HG02885 (cell line): ENCODE measurements around the gene APELA.
"Not testable (repeated sequence)": the region's sequence is repeated elsewhere in the genome, so short reads cannot be mapped to it uniquely, and the experiment has no call there.

ENCODE experiments used
- ATAC-seq: cut with Tn5 transposase; IDR thresholded peaks from one replicate; pipeline ENCODE4 v1.9.1; 2021; ENCODE audit warnings: mild to moderate bottlenecking; ENCODE audit not compliant: unreplicated experiment, poor library complexity

Gene APELA

DNA sequence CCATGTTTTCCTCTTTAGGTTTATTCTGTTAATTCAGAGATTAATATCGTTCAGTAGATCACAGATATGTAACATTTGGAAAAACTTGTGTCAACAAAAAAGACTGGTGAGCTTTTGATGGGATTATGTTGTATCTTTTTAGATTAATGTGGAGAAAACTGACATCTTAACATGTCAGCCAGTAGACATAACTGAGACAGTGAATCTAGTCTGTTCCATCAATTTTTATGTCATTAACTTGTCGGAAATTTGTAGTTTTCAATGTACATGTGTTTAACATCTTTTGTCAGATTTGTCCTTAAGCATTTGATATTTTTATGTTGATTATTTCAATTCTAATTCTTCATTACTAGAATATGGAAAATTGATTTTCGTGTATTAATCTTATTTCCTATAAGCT lies 42.0 kb downstream of the APELA start:
- no peak for ATAC-seq

DNA sequence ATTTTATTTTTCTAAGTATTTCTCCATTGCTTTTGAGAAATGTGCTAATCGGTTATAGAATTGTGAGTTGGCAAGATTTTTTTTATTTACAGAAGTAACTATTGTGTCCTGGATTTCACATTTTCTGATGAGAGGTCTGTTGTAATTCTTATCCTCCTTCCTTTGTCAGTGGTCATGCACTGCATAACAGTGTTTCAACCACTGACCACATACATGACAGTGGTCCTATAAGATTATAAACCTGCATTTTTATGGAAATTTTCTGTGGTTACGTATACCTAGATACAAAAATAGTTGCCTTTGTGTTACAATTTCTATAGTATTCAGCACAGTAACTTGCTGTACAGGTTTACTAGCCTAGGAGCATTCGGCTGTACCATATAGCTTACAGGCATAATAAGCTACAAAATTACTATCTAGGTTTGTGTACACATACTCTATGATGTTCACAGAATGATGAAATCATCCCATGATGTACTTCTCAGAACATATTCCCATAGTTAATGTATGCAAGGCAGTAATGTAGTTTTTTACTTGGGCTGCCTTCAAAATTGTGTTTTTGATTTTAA lies 47.8 kb downstream of the APELA start:
- ATAC-seq: peak; percentile 42

GRCh38 chr4:164926301-164926700 lies 49.3 kb downstream of the APELA start:
- ATAC-seq: no peak

DNA sequence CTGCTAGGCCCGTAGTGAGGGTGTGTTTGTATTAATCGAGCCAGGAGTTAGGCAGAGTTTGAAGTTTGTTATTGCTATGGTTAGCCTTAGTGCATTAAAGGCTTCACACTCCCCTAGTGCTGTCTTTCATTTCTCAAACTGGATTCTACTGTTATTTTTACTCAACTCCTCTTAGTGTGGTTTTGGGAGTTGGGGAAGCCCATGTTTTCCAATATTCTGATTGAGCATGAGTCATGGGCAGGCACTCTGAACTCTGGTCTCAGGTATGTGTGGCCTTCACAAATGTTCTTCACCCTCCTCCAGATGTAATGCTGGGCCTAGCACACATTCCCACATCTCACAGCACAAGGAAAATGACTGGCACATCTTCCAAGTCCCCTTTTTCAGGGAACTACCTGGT lies 50.1 kb downstream of the APELA start:
- ATAC-seq: not testable (repeated sequence)

GRCh38 chr4:164930647-164931046 lies 53.7 kb downstream of the APELA start:
- no peak for ATAC-seq

DNA sequence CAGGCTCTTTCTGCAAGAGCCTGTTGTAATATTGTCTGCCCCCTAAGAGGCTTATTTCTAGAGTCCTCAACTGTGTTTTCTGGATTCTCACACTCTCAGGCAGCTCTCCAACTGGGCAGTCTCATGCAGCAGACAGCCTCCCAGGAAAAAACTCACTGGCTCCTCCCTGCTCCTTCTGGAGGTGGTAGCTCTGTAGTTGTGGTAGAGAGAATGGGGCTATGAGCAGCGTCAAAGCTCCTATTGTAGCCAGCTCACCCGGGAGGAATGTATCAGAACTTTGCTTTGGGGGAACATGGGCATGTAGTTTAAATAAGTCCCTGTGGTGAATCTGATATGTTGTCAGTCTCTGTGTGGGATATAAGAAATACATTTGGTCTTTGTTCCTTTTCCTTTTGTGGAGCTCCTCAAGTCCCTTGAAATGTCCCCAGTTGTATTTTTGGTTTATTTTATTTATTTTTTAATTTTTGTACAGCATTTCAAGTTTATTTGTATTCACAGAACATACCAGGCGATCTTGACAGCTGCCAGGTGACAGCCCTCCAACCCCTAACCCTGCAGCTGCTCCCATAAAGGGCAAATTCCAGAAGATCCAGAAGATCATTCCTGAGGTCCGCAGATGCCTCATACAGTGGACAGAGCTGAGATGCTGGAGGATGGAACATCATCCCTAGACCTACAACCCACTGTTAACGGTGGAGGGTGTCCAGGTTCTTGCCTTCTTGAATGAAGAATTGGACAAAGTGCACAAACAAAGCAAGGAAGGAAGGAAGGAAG lies 54.8 kb downstream of the APELA start:
- ATAC-seq: no peak

DNA sequence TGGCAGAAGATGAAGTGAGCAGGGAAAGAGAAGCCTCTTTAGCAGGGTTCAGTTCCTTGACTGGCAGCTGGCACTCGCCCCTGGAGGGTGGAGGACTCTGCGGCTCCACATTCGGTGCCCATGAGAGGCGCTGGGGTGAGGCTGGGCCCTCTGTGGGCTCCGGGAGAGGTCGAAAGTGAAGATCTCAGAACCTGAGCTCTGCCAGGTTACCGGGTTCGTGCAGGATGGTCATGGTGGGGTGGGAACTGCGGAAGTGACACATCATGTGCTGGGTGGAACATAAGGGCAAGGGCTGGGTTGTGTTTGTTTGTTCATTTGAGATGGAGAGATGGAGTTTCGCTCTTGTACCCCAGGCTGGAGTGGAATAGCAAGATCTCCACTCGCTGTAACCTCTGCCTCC lies 56.3 kb downstream of the APELA start:
- ATAC-seq: no peak

DNA sequence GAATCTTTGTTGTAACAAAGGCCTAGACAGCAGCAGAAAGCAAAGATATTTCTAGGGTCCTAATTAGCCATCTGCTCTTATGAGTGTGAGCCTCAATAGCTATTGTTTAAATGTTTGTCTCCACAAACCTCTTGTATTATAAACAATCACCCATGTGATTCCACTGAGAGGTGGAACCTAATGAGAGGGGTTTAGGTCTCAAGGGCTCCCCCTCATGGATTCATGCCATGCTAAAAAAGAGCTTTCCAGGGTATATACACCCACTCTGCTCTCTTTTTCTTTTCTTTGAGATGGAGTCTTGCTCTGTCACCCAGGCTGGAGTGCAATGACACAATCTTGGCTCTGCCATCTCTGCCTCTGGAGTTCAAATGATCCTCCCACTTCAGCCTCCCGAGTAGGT lies 58.4 kb downstream of the APELA start:
- peak; percentile 55 for ATAC-seq

- ATAC-seq: peak; percentile 52
Observed at GRCh38 chr4:164935865-164936606, 59.1 kb downstream of the APELA start.

- ATAC-seq: peak; percentile 52
Observed at GRCh38 chr4:164937576-164938270, 60.7 kb downstream of the APELA start.

- ATAC-seq: no peak
Observed at GRCh38 chr4:164943192-164943591, 66.2 kb downstream of the APELA start.

GRCh38 chr4:164945146-164945545 lies 68.2 kb downstream of the APELA start:
- ATAC-seq: no peak

DNA sequence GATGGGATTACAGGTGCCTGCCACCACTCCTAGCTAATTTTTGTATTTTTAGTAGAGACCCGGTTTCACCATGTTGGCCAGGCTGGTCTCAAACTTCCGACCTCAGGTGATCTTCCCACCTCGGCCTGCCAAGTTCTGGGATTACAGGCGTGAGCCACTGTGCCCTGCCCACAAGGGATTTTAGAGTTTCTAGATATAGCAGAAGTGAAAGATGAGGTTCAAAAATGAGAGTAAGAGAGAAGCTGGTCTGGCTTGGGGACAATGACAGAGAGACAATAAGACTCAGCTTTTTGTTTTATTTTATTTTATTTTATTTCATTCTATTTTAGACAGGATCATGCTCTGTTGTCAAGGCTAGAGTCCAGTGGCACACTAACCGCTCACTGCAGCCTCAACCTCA lies 69.8 kb downstream of the APELA start:
- no peak for ATAC-seq
